Vagina (tissue), 2 donors: ENCODE data around the gene LRRN4CL. TPM values are rescaled to one million over a fixed set of nuclear protein-coding genes. Genes with fewer than 3 reads are reported as not detected.
"Not testable (repeated sequence)": the region's sequence is repeated elsewhere in the genome, so short reads cannot be mapped to it uniquely, and the experiment has no call there.

Experiments
- DNase-seq, 2 donors: peaks; one replicate each; pipeline ENCODE4 v3.0.0-alpha.2; 2017; ENCODE audit errors: extremely low spot score in 2 of 2
- H3K27ac ChIP-seq: fragments of 200-600 bp; sonication (generic); one replicate; pipeline ENCODE4 v1.5.1; 2019
- H3K27me3 ChIP-seq: fragments of 200-600 bp; sonication (generic); one replicate; pipeline ENCODE4 v1.5.1; 2019
- H3K36me3 ChIP-seq, 2 donors: fragments of 200-600 bp; sonication (generic); one replicate each; pipeline ENCODE4 v1.5.1; 2017 to 2019
- H3K4me1 ChIP-seq: fragments of 200-600 bp; sonication (generic); one replicate; pipeline ENCODE4 v1.5.1; 2019
- H3K4me3 ChIP-seq, 2 donors: fragments of 200-600 bp; sonication (generic); 1 replicate in 1 of 2; 2 replicates in 1 of 2; pipeline ENCODE4 v1.5.1; 2016 to 2019
- H3K9me3 ChIP-seq: fragments of 200-600 bp; sonication (generic); one replicate; pipeline ENCODE4 v1.5.1; 2019
- POLR2A ChIP-seq, 2 donors: fragments of 450-650 bp; IDR thresholded peaks; one replicate each; pipeline ENCODE4 v1.6.1; 2017; ENCODE audit warnings: antibody characterized with exemption in 2 of 2, mild to moderate bottlenecking in 2 of 2, moderate library complexity in 2 of 2
- POLR2AphosphoS5 ChIP-seq, 2 donors: sonication (generic); formaldehyde crosslinking; IDR thresholded peaks; one replicate each; pipeline ENCODE4 v1.9.0; 2017; ENCODE audit warnings: antibody characterized with exemption in 2 of 2, mild to moderate bottlenecking in 2 of 2, low read depth in 1 of 2; ENCODE audit not compliant: insufficient read depth in 1 of 2
- intact Hi-C: fragments of 100-400 bp; cut with DNase I; formaldehyde crosslinking; loops from one replicate; pipeline ENCODE4 v1.15.1; 2023
- total RNA-seq: library from RNA; depleted of rRNA; stranded (reverse); fragments of >200 nt; gene quantifications from one replicate; pipeline ENCODE4 v1.2.3, GENCODE V29; 2016
- TF ChIP-seq, protein P1 (sequence below), 3 experiments: fragments of 450-650 bp in 2 of 3; fragments of 200-600 bp in 1 of 3; sonication (generic) in 1 of 3; IDR thresholded peaks; one replicate each; pipeline ENCODE4 v1.5.1; 2017 to 2019; ENCODE audit warnings: antibody characterized with exemption in 3 of 3, mild to moderate bottlenecking in 2 of 3, moderate library complexity in 2 of 3

The LRRN4CL gene
- total RNA-seq, 1 donor from 2014 or later = 45.2 TPM

DNA sequence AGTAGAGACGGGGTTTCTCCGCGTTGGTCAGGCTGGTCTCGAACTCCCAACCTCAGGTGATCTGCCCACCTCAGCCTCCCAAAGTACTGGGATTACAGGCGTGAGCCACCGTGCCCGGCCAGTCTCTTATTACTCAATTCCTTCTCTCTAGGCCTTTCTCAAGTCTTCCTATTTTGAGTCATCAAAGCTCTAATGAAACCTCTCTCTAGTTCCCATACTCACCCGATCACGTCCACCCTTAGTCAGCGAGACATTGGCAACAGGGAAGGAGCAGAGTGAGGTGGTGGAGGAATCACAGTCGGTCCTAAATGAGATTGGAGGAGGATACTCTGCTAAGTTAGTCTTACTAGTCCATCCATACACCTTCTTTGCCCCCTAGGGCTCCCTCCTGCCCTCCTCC lies 12.9 kb upstream of the LRRN4CL start:
- Histone ChIP-seq H3K4me1 (peaks cover 22% of the 10 kb centered on the region), H3K36me3 (no peaks in the 10 kb centered on the region), H3K9me3 (no peaks in the 10 kb centered on the region), H3K27ac (no peak overlapping the region), H3K27me3 (no peaks in the 10 kb centered on the region), H3K4me3 (no peak overlapping the region)
- no peak for TF ChIP-seq POLR2A (IDR thresholded peaks at IDR 0.05)
- TF ChIP-seq POLR2AphosphoS5 (IDR thresholded peaks at IDR 0.05; ENCODE audit: insufficient read depth in 1 of 2, low read depth in 1 of 2) = no peak
- TF ChIP-seq, protein P1, sequence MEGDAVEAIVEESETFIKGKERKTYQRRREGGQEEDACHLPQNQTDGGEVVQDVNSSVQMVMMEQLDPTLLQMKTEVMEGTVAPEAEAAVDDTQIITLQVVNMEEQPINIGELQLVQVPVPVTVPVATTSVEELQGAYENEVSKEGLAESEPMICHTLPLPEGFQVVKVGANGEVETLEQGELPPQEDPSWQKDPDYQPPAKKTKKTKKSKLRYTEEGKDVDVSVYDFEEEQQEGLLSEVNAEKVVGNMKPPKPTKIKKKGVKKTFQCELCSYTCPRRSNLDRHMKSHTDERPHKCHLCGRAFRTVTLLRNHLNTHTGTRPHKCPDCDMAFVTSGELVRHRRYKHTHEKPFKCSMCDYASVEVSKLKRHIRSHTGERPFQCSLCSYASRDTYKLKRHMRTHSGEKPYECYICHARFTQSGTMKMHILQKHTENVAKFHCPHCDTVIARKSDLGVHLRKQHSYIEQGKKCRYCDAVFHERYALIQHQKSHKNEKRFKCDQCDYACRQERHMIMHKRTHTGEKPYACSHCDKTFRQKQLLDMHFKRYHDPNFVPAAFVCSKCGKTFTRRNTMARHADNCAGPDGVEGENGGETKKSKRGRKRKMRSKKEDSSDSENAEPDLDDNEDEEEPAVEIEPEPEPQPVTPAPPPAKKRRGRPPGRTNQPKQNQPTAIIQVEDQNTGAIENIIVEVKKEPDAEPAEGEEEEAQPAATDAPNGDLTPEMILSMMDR (IDR thresholded peaks at IDR 0.05) = no peak
- no peak for DNase-seq
- intact Hi-C loops = loop anchor here (10.0 kb wide), 1 partner anchor 307 kb away; no protein-coding TSS in a partner anchor

GRCh38 chr11:62694455-62695167 lies 5.3 kb upstream of the LRRN4CL start:
- Histone ChIP-seq H3K36me3 (peaks cover 0 to 15% of the 10 kb centered on the region in 2 donors), H3K27me3 (no peaks in the 10 kb centered on the region), H3K27ac (no peak overlapping the region), H3K4me1 (peaks cover 12% of the 10 kb centered on the region), H3K4me3 (no peak overlapping the region), H3K9me3 (no peaks in the 10 kb centered on the region)
- DNase-seq = no peak
- TF ChIP-seq POLR2A (IDR thresholded peaks at IDR 0.05) = no peak
- TF ChIP-seq, protein P1 (IDR thresholded peaks at IDR 0.05) = peak; percentile 69 to 82 (median 76)
- peak in 1 of 2 donors; percentile 11 for TF ChIP-seq POLR2AphosphoS5 (IDR thresholded peaks at IDR 0.05; ENCODE audit: insufficient read depth in 1 of 2, low read depth in 1 of 2)
- intact Hi-C loops = no loop called here

DNA sequence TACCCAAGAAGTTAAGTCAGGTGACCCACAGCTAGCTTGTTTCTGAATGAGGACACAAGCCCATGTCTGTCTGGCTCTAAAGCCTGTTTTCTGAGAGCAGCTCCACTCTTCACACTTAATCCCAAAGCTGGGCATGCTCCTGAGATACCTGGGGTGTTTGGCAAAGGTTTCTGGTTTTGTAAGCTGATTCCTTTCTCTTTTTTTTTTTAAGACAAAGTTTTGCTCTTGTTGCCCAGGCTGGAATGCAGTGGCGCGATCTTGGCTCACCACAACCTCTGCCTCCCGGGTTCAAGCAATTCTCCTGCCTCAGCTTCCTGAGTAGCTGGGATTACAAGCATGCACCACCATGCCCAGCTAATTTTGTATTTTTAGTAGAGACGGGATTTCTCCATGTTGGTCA lies 4.3 kb upstream of the LRRN4CL start:
- H3K27ac ChIP-seq, H3K27me3 ChIP-seq, intact Hi-C loops, H3K4me3 ChIP-seq, H3K9me3 ChIP-seq, DNase-seq: not testable (repeated sequence)
- peaks cover 18% of the 10 kb centered on the region for H3K4me1 ChIP-seq
- H3K36me3 ChIP-seq = peaks cover 0 to 15% of the 10 kb centered on the region in 2 donors

DNA sequence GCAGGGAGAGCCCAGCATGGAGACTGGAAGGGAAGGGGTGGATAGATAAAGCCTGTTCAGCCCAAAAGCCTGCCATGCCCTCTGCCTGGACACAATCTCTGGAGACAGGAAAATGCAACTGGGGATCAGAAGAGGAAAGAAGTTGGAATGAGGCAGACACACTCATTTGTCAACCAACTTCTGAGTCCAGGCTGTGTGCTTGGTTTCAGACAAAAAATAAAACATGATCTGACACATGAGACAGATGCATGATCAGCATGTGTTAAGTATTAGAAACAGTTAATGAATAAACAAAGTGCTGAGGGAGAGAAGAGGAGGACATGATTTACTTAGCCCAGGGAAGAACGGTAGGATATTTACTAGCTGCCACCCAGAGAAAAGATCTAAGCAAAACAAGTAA lies 839 bp downstream of the LRRN4CL start:
- no peaks in the 10 kb centered on the region for H3K9me3 ChIP-seq
- no peaks in the 10 kb centered on the region for H3K27me3 ChIP-seq
- peaks cover 31% of the 10 kb centered on the region for H3K4me1 ChIP-seq
- peak overlapping the region; percentile 45 to 50 for H3K4me3 ChIP-seq
- no peak for DNase-seq
- H3K36me3 ChIP-seq = peaks cover 0 to 15% of the 10 kb centered on the region in 2 donors
- intact Hi-C loops = no loop called here
- TF ChIP-seq, protein P1 (IDR thresholded peaks at IDR 0.05) = no peak
- TF ChIP-seq POLR2AphosphoS5 (IDR thresholded peaks at IDR 0.05; ENCODE audit: insufficient read depth in 1 of 2, low read depth in 1 of 2) (no peak), POLR2A (IDR thresholded peaks at IDR 0.05) (no peak)
- H3K27ac ChIP-seq = peak overlapping the region; percentile 89

- Histone ChIP-seq H3K27me3 (no peaks in the 10 kb centered on the region), H3K27ac (peak overlapping the region; percentile 89), H3K4me3 (peak overlapping the region; percentile 45 to 50), H3K9me3 (no peaks in the 10 kb centered on the region), H3K36me3 (peaks cover 0 to 15% of the 10 kb centered on the region in 2 donors), H3K4me1 (peaks cover 31% of the 10 kb centered on the region)
- intact Hi-C loops = no loop called here
- TF ChIP-seq, protein P1 (IDR thresholded peaks at IDR 0.05) = no peak
- TF ChIP-seq POLR2AphosphoS5 (IDR thresholded peaks at IDR 0.05; ENCODE audit: insufficient read depth in 1 of 2, low read depth in 1 of 2) = peak in 1 of 2 donors; percentile 63
- DNase-seq = no peak
Measured at GRCh38 chr11:62687508-62688396, 1.6 kb downstream of the LRRN4CL start.
